Measurements from ENCODE around the gene ANKDD1B. TPM values are rescaled to one million over a fixed set of nuclear protein-coding genes. Genes with fewer than 3 reads are reported as not detected.
"Not testable (repeated sequence)": the region's sequence is repeated elsewhere in the genome, so short reads cannot be mapped to it uniquely, and the experiment has no call there.

Gene ANKDD1B
- total RNA-seq, 1 donor from 2014 or later: 1.6 TPM

DNA sequence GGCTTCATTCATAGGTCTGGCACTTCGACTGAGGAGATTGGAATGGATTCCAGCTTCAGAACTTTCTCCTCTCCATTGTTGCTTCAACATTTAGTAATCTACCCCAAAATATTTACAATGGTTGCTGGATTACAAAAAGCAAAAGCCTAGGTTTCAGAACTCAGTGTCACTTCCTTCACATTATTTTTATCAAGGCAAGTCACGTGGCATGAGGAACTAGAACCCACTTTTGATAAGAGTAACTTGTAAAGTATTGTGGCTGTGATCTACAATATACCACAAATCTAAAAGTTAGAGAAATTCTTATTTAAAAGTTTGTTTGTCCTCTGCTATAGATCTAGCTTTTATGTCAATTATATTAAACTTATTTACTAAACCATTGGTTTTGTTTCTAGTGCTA lies 39.7 kb upstream of the ANKDD1B start:
- Mint-ChIP-seq H3K9me3 (no peaks in the 10 kb centered on the region), H3K36me3 (peaks cover 15% of the 10 kb centered on the region), H3K27me3 (no peaks in the 10 kb centered on the region), H3K27ac (no peak overlapping the region), H3K4me1 (ENCODE audit: unreplicated experiment) (peaks cover 18% of the 10 kb centered on the region), H3K4me3 (no peak overlapping the region)
- no peak for DNase-seq (ENCODE audit: extremely low spot score, unreplicated experiment)
- TF ChIP-seq, protein P1, sequence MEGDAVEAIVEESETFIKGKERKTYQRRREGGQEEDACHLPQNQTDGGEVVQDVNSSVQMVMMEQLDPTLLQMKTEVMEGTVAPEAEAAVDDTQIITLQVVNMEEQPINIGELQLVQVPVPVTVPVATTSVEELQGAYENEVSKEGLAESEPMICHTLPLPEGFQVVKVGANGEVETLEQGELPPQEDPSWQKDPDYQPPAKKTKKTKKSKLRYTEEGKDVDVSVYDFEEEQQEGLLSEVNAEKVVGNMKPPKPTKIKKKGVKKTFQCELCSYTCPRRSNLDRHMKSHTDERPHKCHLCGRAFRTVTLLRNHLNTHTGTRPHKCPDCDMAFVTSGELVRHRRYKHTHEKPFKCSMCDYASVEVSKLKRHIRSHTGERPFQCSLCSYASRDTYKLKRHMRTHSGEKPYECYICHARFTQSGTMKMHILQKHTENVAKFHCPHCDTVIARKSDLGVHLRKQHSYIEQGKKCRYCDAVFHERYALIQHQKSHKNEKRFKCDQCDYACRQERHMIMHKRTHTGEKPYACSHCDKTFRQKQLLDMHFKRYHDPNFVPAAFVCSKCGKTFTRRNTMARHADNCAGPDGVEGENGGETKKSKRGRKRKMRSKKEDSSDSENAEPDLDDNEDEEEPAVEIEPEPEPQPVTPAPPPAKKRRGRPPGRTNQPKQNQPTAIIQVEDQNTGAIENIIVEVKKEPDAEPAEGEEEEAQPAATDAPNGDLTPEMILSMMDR (conservative IDR thresholded peaks at IDR 0.05): no peak

DNA sequence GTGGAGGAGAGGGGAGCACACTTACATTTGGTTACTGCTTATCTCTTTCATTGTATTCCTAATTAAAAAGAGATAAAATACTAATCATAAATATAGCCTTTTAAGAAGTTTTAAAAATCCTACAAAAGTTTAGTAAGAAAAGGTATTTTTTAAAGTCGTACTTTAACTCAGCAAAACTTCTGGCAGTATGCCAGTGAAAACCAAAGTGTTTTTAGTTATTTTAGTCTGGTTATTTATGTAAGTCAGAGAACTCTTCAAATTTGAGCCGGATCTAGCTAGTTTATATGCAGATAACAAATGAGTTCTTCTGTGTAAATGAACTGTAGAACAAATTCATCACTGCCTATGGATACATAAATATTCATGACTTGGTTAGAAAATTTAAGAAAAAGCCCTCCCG lies 36.5 kb upstream of the ANKDD1B start:
- DNase-seq (ENCODE audit: extremely low spot score, unreplicated experiment): no peak
- Mint-ChIP-seq H3K9me3 (no peaks in the 10 kb centered on the region), H3K27me3 (no peaks in the 10 kb centered on the region), H3K4me3 (no peak overlapping the region), H3K27ac (peak overlapping the region; percentile 46), H3K36me3 (peaks cover 20% of the 10 kb centered on the region), H3K4me1 (ENCODE audit: unreplicated experiment) (peaks cover 7% of the 10 kb centered on the region)
- TF ChIP-seq, protein P1 (conservative IDR thresholded peaks at IDR 0.05): no peak

DNA sequence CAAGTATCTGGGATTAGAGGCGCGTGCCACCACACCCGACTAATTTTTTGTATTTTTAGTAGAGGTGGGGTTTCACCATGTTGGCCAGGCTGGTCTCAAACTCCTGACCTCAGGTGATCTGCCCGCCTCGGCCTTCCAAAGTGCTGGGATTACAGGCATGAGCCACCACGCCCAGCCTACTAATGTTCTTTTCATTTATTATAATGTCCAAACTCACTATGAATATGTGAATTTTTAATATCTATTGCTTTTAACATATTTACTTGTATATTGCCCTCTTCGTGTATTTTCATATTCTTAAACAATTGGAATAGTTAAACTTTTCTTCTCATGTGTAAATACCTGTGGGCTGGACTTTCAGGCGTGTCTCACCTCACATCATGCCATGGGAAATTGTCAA lies 33.0 kb upstream of the ANKDD1B start:
- H3K27me3 Mint-ChIP-seq; DNase-seq (ENCODE audit: extremely low spot score, unreplicated experiment); H3K4me3 Mint-ChIP-seq; H3K4me1 Mint-ChIP-seq (ENCODE audit: unreplicated experiment); H3K9me3 Mint-ChIP-seq: not testable (repeated sequence)
- peak overlapping the region; percentile 31 for H3K27ac Mint-ChIP-seq
- peaks cover 16% of the 10 kb centered on the region for H3K36me3 Mint-ChIP-seq

DNA sequence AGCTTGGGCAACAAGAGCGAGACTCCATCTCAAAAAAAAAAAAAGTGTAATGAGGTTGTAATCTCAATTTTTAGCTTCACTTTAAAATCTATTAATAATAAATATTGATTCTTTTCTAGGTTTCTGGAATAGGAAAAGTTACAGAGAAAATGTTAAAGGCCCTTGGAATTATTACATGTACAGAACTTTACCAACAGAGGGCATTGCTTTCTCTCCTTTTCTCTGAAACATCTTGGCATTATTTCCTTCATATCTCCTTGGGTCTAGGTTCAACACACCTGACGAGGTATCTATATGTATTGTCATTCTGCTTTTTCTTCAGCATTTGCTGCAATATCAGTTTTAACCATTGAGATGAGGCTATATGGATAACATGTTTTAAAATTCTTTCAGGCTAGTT lies 26.6 kb upstream of the ANKDD1B start:
- H3K4me1 Mint-ChIP-seq (ENCODE audit: unreplicated experiment): no peaks in the 10 kb centered on the region
- H3K27me3 Mint-ChIP-seq: no peaks in the 10 kb centered on the region
- no peak overlapping the region for H3K4me3 Mint-ChIP-seq
- H3K9me3 Mint-ChIP-seq: no peaks in the 10 kb centered on the region
- no peak for DNase-seq (ENCODE audit: extremely low spot score, unreplicated experiment)
- TF ChIP-seq, protein P1 (conservative IDR thresholded peaks at IDR 0.05): peak; percentile 31
- H3K36me3 Mint-ChIP-seq: peaks cover 11% of the 10 kb centered on the region
- no peak overlapping the region for H3K27ac Mint-ChIP-seq

DNA sequence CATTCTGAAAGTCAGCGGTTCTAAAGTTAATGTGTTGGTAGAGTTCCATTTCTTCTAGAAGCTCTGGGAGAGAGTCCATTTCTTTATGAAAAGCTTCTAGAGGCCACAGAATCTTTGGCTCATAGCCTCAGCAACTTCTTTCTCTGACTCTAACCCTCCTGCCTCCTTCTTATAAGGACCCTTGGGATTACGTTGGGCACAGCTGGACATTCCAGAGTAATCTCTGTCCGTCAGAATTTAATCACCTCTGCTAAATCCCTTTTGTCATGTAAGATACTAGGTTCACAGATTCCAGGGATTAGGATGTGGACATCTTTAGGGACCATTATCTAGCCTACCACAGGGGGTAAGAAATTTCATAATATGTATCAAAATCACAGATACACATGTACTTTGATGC lies 22.6 kb upstream of the ANKDD1B start:
- Mint-ChIP-seq H3K36me3 (peaks cover 8% of the 10 kb centered on the region), H3K27ac (no peak overlapping the region), H3K27me3 (no peaks in the 10 kb centered on the region), H3K4me3 (no peak overlapping the region), H3K4me1 (ENCODE audit: unreplicated experiment) (no peaks in the 10 kb centered on the region), H3K9me3 (no peaks in the 10 kb centered on the region)
- no peak for DNase-seq (ENCODE audit: extremely low spot score, unreplicated experiment)
- TF ChIP-seq, protein P1 (conservative IDR thresholded peaks at IDR 0.05): no peak

DNA sequence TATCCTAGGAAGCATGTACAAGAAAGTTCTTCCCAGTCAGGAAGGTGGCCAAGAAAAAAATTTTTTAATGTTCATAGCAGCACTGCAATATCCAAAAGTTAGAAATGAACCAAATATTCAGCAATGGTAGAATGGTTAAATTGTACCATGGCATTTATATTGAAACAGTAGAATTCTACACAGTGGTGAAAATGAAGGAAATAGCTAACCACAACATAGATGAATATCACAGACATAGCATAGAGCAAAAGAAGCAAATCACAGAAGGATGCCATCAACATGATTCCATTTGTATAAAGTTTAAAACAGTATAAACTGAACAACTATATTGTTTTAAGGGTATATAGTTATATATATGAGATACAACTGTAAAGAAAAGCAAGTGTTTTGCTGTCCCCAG lies 10.7 kb upstream of the ANKDD1B start:
- H3K4me3 Mint-ChIP-seq: no peak overlapping the region
- peaks cover 20% of the 10 kb centered on the region for H3K36me3 Mint-ChIP-seq
- peaks cover 19% of the 10 kb centered on the region for H3K4me1 Mint-ChIP-seq (ENCODE audit: unreplicated experiment)
- H3K27ac Mint-ChIP-seq: no peak overlapping the region
- H3K27me3 Mint-ChIP-seq: no peaks in the 10 kb centered on the region
- H3K9me3 Mint-ChIP-seq: peaks cover 5% of the 10 kb centered on the region
- no peak for DNase-seq (ENCODE audit: extremely low spot score, unreplicated experiment)
- TF ChIP-seq, protein P1 (conservative IDR thresholded peaks at IDR 0.05): no peak

Measured in type B pancreatic cell (in vitro differentiated cells).